Stomach (tissue), 9 donors: Measurements from ENCODE around the gene MED13L. TPM values are rescaled to one million over a fixed set of nuclear protein-coding genes. Genes with fewer than 3 reads are reported as not detected.

Experiments used
- DNase-seq, 2 donors: peaks; one replicate each; pipeline versions ENCODE4 v3.0.0 to v3.0.0-alpha.2; 2013 to 2019
- H3K27ac ChIP-seq, 5 donors: fragments of 200-600 bp in 4 of 5; sonication (generic) in 4 of 5; one replicate each; pipeline ENCODE4 v1.5.1; 2013 to 2019; ENCODE audit warnings: mild to moderate bottlenecking in 1 of 5, moderate library complexity in 1 of 5
- H3K27me3 ChIP-seq, 3 donors: fragments of 200-600 bp; sonication (generic); one replicate each; pipeline ENCODE4 v1.5.1; 2017 to 2019; ENCODE audit warnings: mixed run types in 1 of 3
- H3K36me3 ChIP-seq, 4 donors: fragments of 200-600 bp; sonication (generic); 1 replicate in 3 of 4; 2 replicates in 1 of 4; pipeline ENCODE4 v1.5.1; 2016 to 2019
- H3K4me1 ChIP-seq, 4 donors: fragments of 200-600 bp; sonication (generic); one replicate each; pipeline ENCODE4 v1.5.1; 2016 to 2019
- H3K4me3 ChIP-seq, 4 donors: fragments of 200-600 bp; sonication (generic) in 3 of 4; one replicate each; pipeline ENCODE4 v1.5.1; 2016 to 2019; ENCODE audit warnings: mild to moderate bottlenecking in 1 of 4
- H3K9me3 ChIP-seq, 4 donors: fragments of 200-600 bp; sonication (generic); one replicate each; pipeline ENCODE4 v1.5.1; 2016 to 2019
- EP300 ChIP-seq: sonication (generic); formaldehyde crosslinking; IDR thresholded peaks from one replicate; pipeline ENCODE4 v1.6.1; 2017; ENCODE audit warnings: antibody characterized with exemption
- POLR2A ChIP-seq, 4 donors: fragments of 450-650 bp; IDR thresholded peaks; one replicate each; pipeline ENCODE4 v1.6.1; 2016; ENCODE audit warnings: antibody characterized with exemption in 4 of 4, control low read depth in 2 of 4, mild to moderate bottlenecking in 1 of 4, moderate library complexity in 1 of 4
- POLR2AphosphoS5 ChIP-seq, 3 donors: sonication (generic); formaldehyde crosslinking; IDR thresholded peaks; one replicate each; pipeline ENCODE4 v1.6.1; 2016; ENCODE audit warnings: antibody characterized with exemption in 3 of 3
- WGBS, 5 donors: extraction: QIAGEN DNeasy Blood & Tissue Kit in 3 of 5; methylation state at CpG; one replicate each; pipeline versions ENCODE4 v1.1.5 to v1.1.7; 2013 to 2018; 5-methylcytosine and 5-hydroxymethylcytosine counted together
- intact Hi-C: fragments of 100-400 bp; cut with DNase I; formaldehyde crosslinking; loops from one replicate; pipeline ENCODE4 v1.15.1; 2023; ENCODE audit warnings: low total_unique reads
- polyA plus RNA-seq, 3 donors: library from polyadenylated mRNA; stranded (reverse); fragments of 200-250 nt; gene quantifications; one replicate each; pipeline ENCODE4 v1.2.3, GENCODE V29; 2013
- total RNA-seq, 5 donors: library from RNA; depleted of rRNA; stranded (reverse); fragments of >200 nt; gene quantifications; one replicate each; pipeline versions ENCODE4 v1.1.0 to v1.2.3, GENCODE V29; 2014 to 2016
- TF ChIP-seq, protein P1 (sequence below), 7 experiments: fragments of 450-650 bp in 4 of 7; fragments of 200-600 bp in 3 of 7; sonication (generic) in 3 of 7; IDR thresholded peaks; one replicate each; pipeline ENCODE4 v1.5.1; 2016 to 2019; ENCODE audit warnings: antibody characterized with exemption in 7 of 7, control low read depth in 2 of 7, mild to moderate bottlenecking in 1 of 7
- donor health status: healthy with polysubstance abuse.
- donor health status: Bipolar disorder and iron deficiency.
- donor health status: healthy.

MED13L gene
- total and polyA plus RNA-seq, 8 donors = 10.4 to 305 (median 72.7) TPM

DNA sequence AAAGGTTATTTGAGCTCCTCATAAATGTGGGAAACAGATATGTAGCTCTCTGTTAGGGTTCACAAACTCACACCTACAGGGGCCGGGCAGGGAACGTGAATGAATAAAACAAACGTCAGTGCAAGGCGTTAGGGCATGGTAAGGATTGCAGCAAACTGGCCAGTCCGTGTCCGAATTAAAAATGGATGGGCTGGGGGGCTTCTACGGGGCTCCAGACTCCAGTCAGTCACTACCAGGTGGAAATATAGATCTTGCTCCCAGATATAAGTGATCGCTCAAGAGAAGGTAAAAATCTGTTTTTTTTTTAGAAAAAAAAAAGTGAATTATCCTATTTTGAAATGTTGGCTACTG is 333.1 kb downstream of the MED13L start:
- no peak for DNase-seq
- 94 to 98% (median 97%) methylated on average over 8 of the region's 8 CpGs for WGBS, 5 donors
- intact Hi-C loops = no loop called here
- no peaks in the 10 kb centered on the region for H3K4me1 ChIP-seq
- TF ChIP-seq, protein P1, sequence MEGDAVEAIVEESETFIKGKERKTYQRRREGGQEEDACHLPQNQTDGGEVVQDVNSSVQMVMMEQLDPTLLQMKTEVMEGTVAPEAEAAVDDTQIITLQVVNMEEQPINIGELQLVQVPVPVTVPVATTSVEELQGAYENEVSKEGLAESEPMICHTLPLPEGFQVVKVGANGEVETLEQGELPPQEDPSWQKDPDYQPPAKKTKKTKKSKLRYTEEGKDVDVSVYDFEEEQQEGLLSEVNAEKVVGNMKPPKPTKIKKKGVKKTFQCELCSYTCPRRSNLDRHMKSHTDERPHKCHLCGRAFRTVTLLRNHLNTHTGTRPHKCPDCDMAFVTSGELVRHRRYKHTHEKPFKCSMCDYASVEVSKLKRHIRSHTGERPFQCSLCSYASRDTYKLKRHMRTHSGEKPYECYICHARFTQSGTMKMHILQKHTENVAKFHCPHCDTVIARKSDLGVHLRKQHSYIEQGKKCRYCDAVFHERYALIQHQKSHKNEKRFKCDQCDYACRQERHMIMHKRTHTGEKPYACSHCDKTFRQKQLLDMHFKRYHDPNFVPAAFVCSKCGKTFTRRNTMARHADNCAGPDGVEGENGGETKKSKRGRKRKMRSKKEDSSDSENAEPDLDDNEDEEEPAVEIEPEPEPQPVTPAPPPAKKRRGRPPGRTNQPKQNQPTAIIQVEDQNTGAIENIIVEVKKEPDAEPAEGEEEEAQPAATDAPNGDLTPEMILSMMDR (IDR thresholded peaks at IDR 0.05) = no peak
- TF ChIP-seq EP300 (no peak), POLR2AphosphoS5 (IDR thresholded peaks at IDR 0.05) (no peak), POLR2A (IDR thresholded peaks at IDR 0.05) (no peak)
- H3K27ac ChIP-seq = no peak overlapping the region
- H3K27me3 ChIP-seq = no peaks in the 10 kb centered on the region
- H3K36me3 ChIP-seq = no peaks in the 10 kb centered on the region
- H3K9me3 ChIP-seq = peaks cover 0 to 6% (median under 1%) of the 10 kb centered on the region in 4 donors
- no peak overlapping the region for H3K4me3 ChIP-seq

DNA sequence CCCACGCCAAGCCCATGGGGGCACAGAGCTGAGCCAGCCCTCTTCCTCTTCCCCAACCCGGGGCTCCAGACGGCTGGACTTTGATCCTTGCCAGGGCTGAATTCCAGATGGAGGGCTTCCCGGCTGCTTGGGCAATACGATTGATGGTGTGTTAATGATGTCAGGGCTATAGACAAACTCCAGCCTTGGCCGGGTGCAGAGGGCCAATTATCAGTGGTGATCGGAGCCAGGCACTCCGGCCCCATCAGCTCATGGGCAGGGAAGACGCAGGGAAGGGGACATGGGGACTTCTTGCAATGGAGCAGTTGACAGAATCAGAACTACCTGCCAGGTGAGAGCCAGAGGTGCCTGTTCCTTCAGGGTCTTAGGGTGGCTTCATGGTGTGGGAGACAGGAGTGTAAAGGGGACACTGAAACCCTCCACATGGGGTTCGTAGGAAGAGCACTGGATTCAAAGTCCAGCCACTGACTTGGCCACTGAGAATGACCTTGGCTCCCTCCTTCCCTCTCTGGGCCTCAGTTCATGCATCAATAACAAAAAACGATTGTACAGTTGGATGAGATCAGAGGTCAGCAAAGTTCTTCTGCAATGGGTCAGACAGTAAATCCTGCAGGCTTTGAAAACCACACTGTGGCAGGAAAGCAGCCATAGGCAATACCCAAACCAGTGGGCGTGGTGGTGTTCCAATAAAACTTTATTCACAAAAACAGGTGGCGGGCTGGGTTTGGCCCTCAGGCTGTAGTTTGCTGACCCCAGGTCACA is 333.7 kb downstream of the MED13L start:
- no peak for TF ChIP-seq POLR2A (IDR thresholded peaks at IDR 0.05)
- no peak for TF ChIP-seq POLR2AphosphoS5 (IDR thresholded peaks at IDR 0.05)
- no peak for TF ChIP-seq EP300
- TF ChIP-seq, protein P1 (IDR thresholded peaks at IDR 0.05) = no peak
- 56 to 71% (median 69%) methylated on average over 12 to 13 of the region's 13 CpGs for WGBS, 5 donors

GRCh38 chr12:115943310-115943629 is 334.2 kb downstream of the MED13L start:
- no peaks in the 10 kb centered on the region for H3K27me3 ChIP-seq
- TF ChIP-seq POLR2A (IDR thresholded peaks at IDR 0.05) (no peak), POLR2AphosphoS5 (IDR thresholded peaks at IDR 0.05) (no peak), EP300 (no peak)
- TF ChIP-seq, protein P1 (IDR thresholded peaks at IDR 0.05) = no peak
- no peak overlapping the region for H3K27ac ChIP-seq
- intact Hi-C loops = no loop called here
- DNase-seq = no peak
- H3K9me3 ChIP-seq = peaks cover 0 to 15% (median 5%) of the 10 kb centered on the region in 4 donors
- no peaks in the 10 kb centered on the region for H3K4me1 ChIP-seq
- no peaks in the 10 kb centered on the region for H3K36me3 ChIP-seq
- WGBS, 5 donors = 86 to 92% (median 89%) methylated on average over 7 of the region's 7 CpGs
- no peak overlapping the region for H3K4me3 ChIP-seq

More for the DNA sequence above, 333.7 kb downstream of the MED13L start:
- Histone ChIP-seq H3K27ac (no peak overlapping the region), H3K4me1 (no peaks in the 10 kb centered on the region), H3K36me3 (no peaks in the 10 kb centered on the region), H3K27me3 (no peaks in the 10 kb centered on the region), H3K9me3 (peaks cover 0 to 11% (median 3%) of the 10 kb centered on the region in 4 donors), H3K4me3 (no peak overlapping the region)
- peak in 1 of 2 donors; percentile 35 for DNase-seq
- intact Hi-C loops = no loop called here

- H3K4me1 ChIP-seq = no peaks in the 10 kb centered on the region
- TF ChIP-seq, protein P1 (IDR thresholded peaks at IDR 0.05) = no peak
- no peak for TF ChIP-seq EP300
- TF ChIP-seq POLR2A (IDR thresholded peaks at IDR 0.05) = no peak
- no peak for TF ChIP-seq POLR2AphosphoS5 (IDR thresholded peaks at IDR 0.05)
- no peak for DNase-seq
- 71 to 94% (median 77%) methylated on average over 1 of the region's 1 CpG for WGBS, 5 donors
- no peaks in the 10 kb centered on the region for H3K27me3 ChIP-seq
- no peak overlapping the region for H3K4me3 ChIP-seq
- peaks cover 0 to 15% (median 5%) of the 10 kb centered on the region in 4 donors for H3K9me3 ChIP-seq
- H3K36me3 ChIP-seq = no peaks in the 10 kb centered on the region
- no peak overlapping the region for H3K27ac ChIP-seq
- intact Hi-C loops = no loop called here
Measured at GRCh38 chr12:115942346-115942745, 335.1 kb downstream of the MED13L start.
